GM10266 (cell line): ENCODE measurements around the gene SCAPER.
A peak's percentile ranks its signal among the peaks of the same experiment; 100 is the strongest.

Experiments
- DNase-seq: peaks from one replicate; pipeline ENCODE4 v3.0.0; 2012; ENCODE audit errors: extremely low spot score
- CTCF ChIP-seq: IDR thresholded peaks from 2 replicates; pipeline ENCODE4 v1.5.1; 2012; ENCODE audit warnings: mild to moderate bottlenecking, low read depth; ENCODE audit not compliant: control insufficient read depth, insufficient read depth; ENCODE audit errors: missing control alignments

The SCAPER gene

GRCh38 chr15:76339305-76340197, 565.6 kb downstream of the SCAPER start:
- DNase-seq = peak; percentile 64
- no peak for TF ChIP-seq CTCF

- peak; percentile 36 for DNase-seq
- TF ChIP-seq CTCF = no peak
Observed at GRCh38 chr15:76338486-76339304, 566.4 kb downstream of the SCAPER start.

- no peak for TF ChIP-seq CTCF
- DNase-seq = peak; percentile 51
Observed at GRCh38 chr15:76337696-76338485, 567.2 kb downstream of the SCAPER start.

GRCh38 chr15:76337059-76337695, 568.0 kb downstream of the SCAPER start:
- no peak for TF ChIP-seq CTCF
- peak; percentile 47 for DNase-seq

- DNase-seq = peak; percentile 96
- no peak for TF ChIP-seq CTCF
Observed at GRCh38 chr15:76336254-76337058, 568.7 kb downstream of the SCAPER start, which contains the start of gene ISL2. ISL2 (plus strand) TSS chr15:76336773; CDS start chr15:76336884, 111 bp downstream.
